SU-DHL-6 (cell line): ENCODE data around the gene CD3G.

Experiments
- H2AFZ ChIP-seq: fragments of 200-600 bp; sonication (generic); 2 replicates; pipeline ENCODE4 v1.6.1; 2014; ENCODE audit warnings: low read depth, mild to moderate bottlenecking, moderate library complexity, mixed read lengths, antibody characterized with exemption, low read length; ENCODE audit not compliant: severe bottlenecking
- H3F3A ChIP-seq: fragments of 200-600 bp; shearing (Covaris generic); 2 replicates; pipeline ENCODE4 v1.6.0; 2016; ENCODE audit warnings: antibody characterized with exemption, mild to moderate bottlenecking; ENCODE audit not compliant: insufficient read depth
- H3K27ac ChIP-seq: fragments of 200-600 bp; sonication (generic); 2 replicates; pipeline ENCODE4 v1.5.1; 2016; ENCODE audit warnings: low read depth, mild to moderate bottlenecking, low read length, moderate library complexity, mixed read lengths
- H3K27me3 ChIP-seq: fragments of 200-600 bp; sonication (generic), shearing (Covaris generic); 2 replicates; pipeline ENCODE4 v1.6.0; 2014; ENCODE audit warnings: mild to moderate bottlenecking, low read length
- H3K36me3 ChIP-seq: fragments of 200-600 bp; sonication (generic); 2 replicates; pipeline ENCODE4 v1.6.1; 2014; ENCODE audit warnings: mild to moderate bottlenecking, low read length, mixed read lengths
- H3K4me2 ChIP-seq: fragments of 300-600, 200-600 bp; shearing (Covaris generic), sonication (generic); 2 replicates; pipeline ENCODE4 v1.6.0; 2014; ENCODE audit warnings: low read length, low read depth, mild to moderate bottlenecking; ENCODE audit not compliant: poor library complexity, severe bottlenecking
- H3K4me3 ChIP-seq: fragments of 200-600 bp; sonication (generic); 2 replicates; pipeline ENCODE4 v1.5.1; 2014; ENCODE audit warnings: antibody characterized with exemption, low read length, mild to moderate bottlenecking, mixed read lengths; ENCODE audit not compliant: insufficient read depth, poor library complexity, severe bottlenecking
- H3K79me2 ChIP-seq: fragments of 200-600 bp; sonication (generic); 2 replicates; pipeline ENCODE4 v1.6.1; 2014; ENCODE audit warnings: mild to moderate bottlenecking, low read length, moderate library complexity; ENCODE audit not compliant: insufficient read depth
- H3K9ac ChIP-seq: fragments of 200-600 bp; sonication (generic); 2 replicates; pipeline ENCODE4 v1.7.0; 2014; ENCODE audit warnings: mild to moderate bottlenecking, low read length
- H3K9me2 ChIP-seq: fragments of 200-600 bp; sonication (generic); replicated peaks from 2 replicates; pipeline ENCODE4 v1.6.1; 2014; ENCODE audit warnings: low read length; ENCODE audit not compliant: insufficient read depth
- H3K9me3 ChIP-seq: fragments of 200-600 bp; sonication (generic); 2 replicates; pipeline ENCODE4 v1.6.1; 2014; ENCODE audit warnings: low read length, mixed read lengths; ENCODE audit not compliant: insufficient read depth
- H4K20me1 ChIP-seq: fragments of 200-600 bp; sonication (generic); 2 replicates; pipeline ENCODE4 v1.6.1; 2014; ENCODE audit warnings: low read depth, mild to moderate bottlenecking, antibody characterized with exemption, low read length, moderate library complexity, mixed read lengths
- EZH2phosphoT487 ChIP-seq: fragments of 200-600 bp; sonication (generic), shearing (Covaris generic); conservative IDR thresholded peaks from 2 replicates; pipeline ENCODE4 v1.6.1; 2018; ENCODE audit warnings: mild to moderate bottlenecking, antibody characterized with exemption, low read length, moderate library complexity, mixed read lengths
- TF ChIP-seq, protein P1 (sequence below): fragments of 200-600 bp; sonication (generic); IDR thresholded peaks from one replicate; pipeline ENCODE4 v1.5.1; 2017; ENCODE audit warnings: antibody characterized with exemption, mild to moderate bottlenecking, low read length, moderate library complexity; ENCODE audit not compliant: insufficient read depth, poor library complexity, severe bottlenecking

Gene CD3G

DNA sequence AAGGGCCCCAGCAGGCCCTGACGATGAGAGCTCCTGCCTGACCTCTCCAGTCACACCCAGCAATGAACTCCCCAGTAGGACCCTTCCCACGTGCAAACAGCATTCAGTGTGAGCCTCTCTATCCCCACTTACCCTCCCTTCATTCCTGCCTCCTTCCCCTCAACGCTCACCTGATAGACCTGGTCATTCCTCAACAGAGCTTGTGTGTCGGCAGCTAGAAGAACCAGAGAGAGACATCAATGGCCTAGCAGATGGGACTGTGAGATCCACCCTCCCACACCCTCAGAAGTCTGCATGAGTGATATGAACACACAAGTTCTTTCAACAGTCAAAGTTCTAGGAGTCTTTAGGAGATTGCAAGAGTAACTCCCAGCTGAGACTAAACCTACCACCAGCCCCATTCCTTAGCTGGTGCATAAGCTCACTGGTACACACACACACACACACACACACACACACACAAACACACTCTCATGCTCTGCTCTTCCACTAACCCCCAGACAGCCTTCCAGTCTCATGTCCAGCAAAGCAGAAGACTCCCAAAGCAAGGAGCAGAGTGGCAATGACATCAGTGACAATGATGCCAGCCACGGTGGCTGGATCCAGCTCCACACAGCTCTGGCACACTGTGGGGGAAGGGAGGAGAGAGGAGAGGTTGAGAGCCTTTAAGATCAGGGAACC lies 4.7 kb upstream of the CD3G start:
- Histone ChIP-seq H2AFZ (no peak overlapping the region), H3K9me2 (no peaks in the 10 kb centered on the region), H3K4me2 (no peak overlapping the region)

DNA sequence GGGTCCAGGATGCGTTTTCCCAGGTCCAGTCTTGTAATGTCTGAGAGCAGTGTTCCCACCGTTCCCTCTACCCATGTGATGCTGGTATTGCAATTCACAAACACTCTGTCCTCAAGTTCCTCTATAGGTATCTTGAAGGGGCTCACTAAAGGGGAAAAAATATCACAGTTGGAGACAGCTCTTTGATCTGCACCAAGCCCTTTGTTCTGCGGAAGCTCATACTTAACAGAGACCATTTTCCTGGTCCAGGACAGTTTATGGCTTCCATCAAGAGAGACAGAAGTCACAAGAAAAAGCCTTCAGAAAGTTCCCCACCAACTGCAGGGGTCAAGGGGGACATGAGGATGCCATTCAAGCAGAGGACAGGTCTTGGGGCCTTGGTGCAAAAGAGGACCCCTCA lies 3.7 kb upstream of the CD3G start:
- H3K27me3 ChIP-seq = no peaks in the 10 kb centered on the region
- H3K4me2 ChIP-seq = no peak overlapping the region
- H3K9me3 ChIP-seq = no peaks in the 10 kb centered on the region
- H4K20me1 ChIP-seq = no peaks in the 10 kb centered on the region
- no peaks in the 10 kb centered on the region for H3F3A ChIP-seq
- H3K36me3 ChIP-seq = no peaks in the 10 kb centered on the region
- H2AFZ ChIP-seq = no peak overlapping the region
- no peaks in the 10 kb centered on the region for H3K79me2 ChIP-seq
- TF ChIP-seq EZH2phosphoT487 = no peak
- TF ChIP-seq, protein P1, sequence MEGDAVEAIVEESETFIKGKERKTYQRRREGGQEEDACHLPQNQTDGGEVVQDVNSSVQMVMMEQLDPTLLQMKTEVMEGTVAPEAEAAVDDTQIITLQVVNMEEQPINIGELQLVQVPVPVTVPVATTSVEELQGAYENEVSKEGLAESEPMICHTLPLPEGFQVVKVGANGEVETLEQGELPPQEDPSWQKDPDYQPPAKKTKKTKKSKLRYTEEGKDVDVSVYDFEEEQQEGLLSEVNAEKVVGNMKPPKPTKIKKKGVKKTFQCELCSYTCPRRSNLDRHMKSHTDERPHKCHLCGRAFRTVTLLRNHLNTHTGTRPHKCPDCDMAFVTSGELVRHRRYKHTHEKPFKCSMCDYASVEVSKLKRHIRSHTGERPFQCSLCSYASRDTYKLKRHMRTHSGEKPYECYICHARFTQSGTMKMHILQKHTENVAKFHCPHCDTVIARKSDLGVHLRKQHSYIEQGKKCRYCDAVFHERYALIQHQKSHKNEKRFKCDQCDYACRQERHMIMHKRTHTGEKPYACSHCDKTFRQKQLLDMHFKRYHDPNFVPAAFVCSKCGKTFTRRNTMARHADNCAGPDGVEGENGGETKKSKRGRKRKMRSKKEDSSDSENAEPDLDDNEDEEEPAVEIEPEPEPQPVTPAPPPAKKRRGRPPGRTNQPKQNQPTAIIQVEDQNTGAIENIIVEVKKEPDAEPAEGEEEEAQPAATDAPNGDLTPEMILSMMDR = no peak
- H3K4me3 ChIP-seq = no peak overlapping the region
- H3K9ac ChIP-seq = no peak overlapping the region
- H3K27ac ChIP-seq = no peak overlapping the region
- no peaks in the 10 kb centered on the region for H3K9me2 ChIP-seq

More for the DNA sequence above, 4.7 kb upstream of the CD3G start:
- Histone ChIP-seq H3K9me3 (no peaks in the 10 kb centered on the region), H3K27ac (no peak overlapping the region), H3K79me2 (no peaks in the 10 kb centered on the region), H4K20me1 (no peaks in the 10 kb centered on the region), H3F3A (no peaks in the 10 kb centered on the region), H3K4me3 (no peak overlapping the region), H3K36me3 (no peaks in the 10 kb centered on the region), H3K9ac (no peak overlapping the region), H3K27me3 (no peaks in the 10 kb centered on the region)
- TF ChIP-seq, protein P1 = no peak
- no peak for TF ChIP-seq EZH2phosphoT487

- Histone ChIP-seq H3K4me3 (no peak overlapping the region), H3K79me2 (no peaks in the 10 kb centered on the region)
- no peak for TF ChIP-seq EZH2phosphoT487
- TF ChIP-seq, protein P1 = no peak
Measured at GRCh38 chr11:118341261-118341660, 2.9 kb upstream of the CD3G start.

More at GRCh38 chr11:118341261-118341660, 2.9 kb upstream of the CD3G start:
- H4K20me1 ChIP-seq = no peaks in the 10 kb centered on the region
- H2AFZ ChIP-seq = no peak overlapping the region
- H3K4me2 ChIP-seq = no peak overlapping the region
- no peaks in the 10 kb centered on the region for H3F3A ChIP-seq
- H3K27me3 ChIP-seq = no peaks in the 10 kb centered on the region
- H3K27ac ChIP-seq = no peak overlapping the region
- H3K36me3 ChIP-seq = no peaks in the 10 kb centered on the region
- no peak overlapping the region for H3K9ac ChIP-seq
- no peaks in the 10 kb centered on the region for H3K9me2 ChIP-seq
- H3K9me3 ChIP-seq = no peaks in the 10 kb centered on the region
